Natural killer cell treated with Interleukin-12 subunit alpha and Interleukin-12 subunit beta and Interleukin-15 and Interleukin-18, amount 100 ng/mL, for 72 hours (primary cell): ENCODE measurements around the gene REXO4. TPM values are rescaled to one million over a fixed set of nuclear protein-coding genes. Genes with fewer than 3 reads are reported as not detected.

Experiments
- ATAC-seq, 2 donors: fragments of 150-1000 bp; cut with Tn5 transposase in 1 of 2; sonication (Bioruptor Pico), chemical (Tn5 transposase) in 1 of 2; 2 replicates each; pipeline ENCODE4 v1.10.0; 2021
- DNase-seq: peaks from one replicate; pipeline ENCODE4 v3.0.0; 2022; ENCODE audit warnings: low spot score
- H3K27ac Mint-ChIP-seq, 2 donors: 1 replicate in 1 of 2; 2 replicates in 1 of 2; pipeline ENCODE4 v1.8.0; 2022; ENCODE audit warnings: mixed read lengths in 2 of 2, mild to moderate bottlenecking in 1 of 2, moderate library complexity in 1 of 2
- H3K27me3 Mint-ChIP-seq, 2 donors: 1 replicate in 1 of 2; 2 replicates in 1 of 2; pipeline ENCODE4 v1.8.0; 2022; ENCODE audit warnings: mixed read lengths in 2 of 2
- H3K36me3 Mint-ChIP-seq: one replicate; pipeline ENCODE4 v1.8.0; 2022; ENCODE audit warnings: mixed read lengths
- H3K4me1 Mint-ChIP-seq, 2 donors: 1 replicate in 1 of 2; 2 replicates in 1 of 2; pipeline ENCODE4 v1.8.0; 2022; ENCODE audit warnings: low read depth in 2 of 2, mixed read lengths in 2 of 2, mild to moderate bottlenecking in 1 of 2
- H3K4me3 Mint-ChIP-seq: one replicate; pipeline ENCODE4 v1.8.0; 2022; ENCODE audit warnings: mixed read lengths
- H3K9me3 Mint-ChIP-seq: 2 replicates; pipeline ENCODE4 v1.8.0; 2022; ENCODE audit warnings: mixed read lengths
- total RNA-seq, 2 donors: library from RNA; stranded (reverse); gene quantifications; one replicate each; pipeline ENCODE4 v1.2.3, GENCODE V29; 2022

Gene REXO4
- total RNA-seq = 10 to 100 TPM; 34.3 to 55.1 TPM

- H3K9me3 Mint-ChIP-seq = peaks cover 4% of the 10 kb centered on the region
- peak within 1 kb of the TSS; percentile 87 to 88 for H3K27ac Mint-ChIP-seq
- H3K27me3 Mint-ChIP-seq = no peaks in the 10 kb centered on the region
- H3K36me3 Mint-ChIP-seq = peaks cover 9% of the 10 kb centered on the region
- H3K4me1 Mint-ChIP-seq = peaks cover 42 to 51% of the 10 kb centered on the region in 2 donors
- DNase-seq (peak; percentile 89), ATAC-seq (peak; percentile 89 to 92)
- peak within 1 kb of the TSS; percentile 92 for H3K4me3 Mint-ChIP-seq
Observed at GRCh38 chr9:133417541-133418461, at the start of gene REXO4. TSS of gene REXO4 (minus strand) at chr9:133418010. CDS start at chr9:133417844, 166 bp downstream.

- peaks cover 0 to 6% of the 10 kb centered on the region in 2 donors for H3K4me1 Mint-ChIP-seq
- H3K36me3 Mint-ChIP-seq = no peaks in the 10 kb centered on the region
- no peaks in the 10 kb centered on the region for H3K27me3 Mint-ChIP-seq
- ATAC-seq = no peak
- no peak overlapping the region for H3K27ac Mint-ChIP-seq
- no peak for DNase-seq
- no peak overlapping the region for H3K4me3 Mint-ChIP-seq
- no peaks in the 10 kb centered on the region for H3K9me3 Mint-ChIP-seq
Observed at GRCh38 chr9:133467101-133467500, 49.3 kb upstream of the REXO4 start.

GRCh38 chr9:133465984-133466383 is 48.2 kb upstream of the REXO4 start:
- ATAC-seq = no peak
- Mint-ChIP-seq H3K27ac (no peak overlapping the region), H3K9me3 (no peaks in the 10 kb centered on the region), H3K4me3 (no peak overlapping the region), H3K4me1 (peaks cover 0 to 8% of the 10 kb centered on the region in 2 donors), H3K36me3 (no peaks in the 10 kb centered on the region), H3K27me3 (no peaks in the 10 kb centered on the region)
- no peak for DNase-seq

GRCh38 chr9:133464638-133465037 is 46.8 kb upstream of the REXO4 start:
- Mint-ChIP-seq H3K27ac (no peak overlapping the region), H3K4me1 (peaks cover 0 to 14% of the 10 kb centered on the region in 2 donors), H3K27me3 (no peaks in the 10 kb centered on the region)

GRCh38 chr9:133463864-133464615 is 46.2 kb upstream of the REXO4 start:
- H3K9me3 Mint-ChIP-seq = no peaks in the 10 kb centered on the region
- H3K27me3 Mint-ChIP-seq = no peaks in the 10 kb centered on the region
- DNase-seq (no peak), ATAC-seq (no peak)
- H3K36me3 Mint-ChIP-seq = no peaks in the 10 kb centered on the region
- H3K4me3 Mint-ChIP-seq = no peak overlapping the region
- H3K4me1 Mint-ChIP-seq = peaks cover 0 to 14% of the 10 kb centered on the region in 2 donors
- no peak overlapping the region for H3K27ac Mint-ChIP-seq

More at GRCh38 chr9:133464638-133465037, 46.8 kb upstream of the REXO4 start:
- H3K4me3 Mint-ChIP-seq = no peak overlapping the region
- DNase-seq (no peak), ATAC-seq (no peak)
- no peaks in the 10 kb centered on the region for H3K36me3 Mint-ChIP-seq
- H3K9me3 Mint-ChIP-seq = no peaks in the 10 kb centered on the region

GRCh38 chr9:133463234-133463863 is 45.5 kb upstream of the REXO4 start:
- Mint-ChIP-seq H3K27me3 (no peaks in the 10 kb centered on the region), H3K36me3 (no peaks in the 10 kb centered on the region), H3K4me1 (peaks cover 0 to 14% of the 10 kb centered on the region in 2 donors), H3K9me3 (no peaks in the 10 kb centered on the region), H3K27ac (no peak overlapping the region), H3K4me3 (no peak overlapping the region)
- ATAC-seq (no peak), DNase-seq (no peak)

GRCh38 chr9:133461975-133462374 is 44.2 kb upstream of the REXO4 start:
- ATAC-seq (no peak), DNase-seq (no peak)
- Mint-ChIP-seq H3K4me1 (peaks cover 0 to 14% of the 10 kb centered on the region in 2 donors), H3K36me3 (no peaks in the 10 kb centered on the region), H3K27ac (no peak overlapping the region), H3K27me3 (no peaks in the 10 kb centered on the region), H3K4me3 (no peak overlapping the region), H3K9me3 (no peaks in the 10 kb centered on the region)

GRCh38 chr9:133460405-133461175 is 42.8 kb upstream of the REXO4 start:
- ATAC-seq (no peak), DNase-seq (no peak)
- Mint-ChIP-seq H3K4me1 (peaks cover 0 to 14% of the 10 kb centered on the region in 2 donors), H3K27me3 (no peaks in the 10 kb centered on the region), H3K36me3 (no peaks in the 10 kb centered on the region), H3K4me3 (peak overlapping the region; percentile 55), H3K27ac (no peak overlapping the region), H3K9me3 (no peaks in the 10 kb centered on the region)

- peak within 1 kb of the TSS; percentile 89 for H3K4me3 Mint-ChIP-seq
- H3K27ac Mint-ChIP-seq = peak within 1 kb of the TSS; percentile 60 to 86
- DNase-seq (peak; percentile 94), ATAC-seq (peak; percentile 90 to 92)
- H3K36me3 Mint-ChIP-seq = no peaks in the 10 kb centered on the region
- H3K27me3 Mint-ChIP-seq = no peaks in the 10 kb centered on the region
- H3K4me1 Mint-ChIP-seq = peaks cover 0 to 14% of the 10 kb centered on the region in 2 donors
- no peaks in the 10 kb centered on the region for H3K9me3 Mint-ChIP-seq
Observed at GRCh38 chr9:133459476-133460404, 41.9 kb upstream of the REXO4 start, which contains the start of gene CACFD1. TSS of gene CACFD1 (plus strand) at chr9:133459978. CDS start at chr9:133460067, 89 bp downstream.

- DNase-seq = no peak
- Mint-ChIP-seq H3K36me3 (no peaks in the 10 kb centered on the region), H3K27me3 (no peaks in the 10 kb centered on the region), H3K4me1 (peaks cover 0 to 10% of the 10 kb centered on the region in 2 donors), H3K27ac (peak overlapping the region in 1 of 2 donors; percentile 86), H3K9me3 (no peaks in the 10 kb centered on the region), H3K4me3 (peak overlapping the region; percentile 89)
- no peak for ATAC-seq
Observed at GRCh38 chr9:133458643-133459312, 41.0 kb upstream of the REXO4 start.

GRCh38 chr9:133457748-133458147 is 39.9 kb upstream of the REXO4 start:
- Mint-ChIP-seq H3K4me3 (no peak overlapping the region), H3K27ac (no peak overlapping the region), H3K9me3 (no peaks in the 10 kb centered on the region), H3K36me3 (no peaks in the 10 kb centered on the region), H3K27me3 (no peaks in the 10 kb centered on the region), H3K4me1 (peaks cover 0 to 8% of the 10 kb centered on the region in 2 donors)
- no peak for DNase-seq
- no peak for ATAC-seq

- DNase-seq (no peak), ATAC-seq (no peak)
- Mint-ChIP-seq H3K4me1 (peaks cover 0 to 8% of the 10 kb centered on the region in 2 donors), H3K27ac (no peak overlapping the region), H3K36me3 (no peaks in the 10 kb centered on the region), H3K27me3 (no peaks in the 10 kb centered on the region), H3K4me3 (no peak overlapping the region), H3K9me3 (no peaks in the 10 kb centered on the region)
Observed at GRCh38 chr9:133457233-133457632, 39.4 kb upstream of the REXO4 start.
